Large intestine (tissue), 3 donors: ENCODE results near the gene PRKCB. TPM values are rescaled to one million over a fixed set of nuclear protein-coding genes. Genes with fewer than 3 reads are reported as not detected.
"Not testable (repeated sequence)": the region's sequence is repeated elsewhere in the genome, so short reads cannot be mapped to it uniquely, and the experiment has no call there.

Source experiments
- DNase-seq, 2 donors: peaks; one replicate each; pipeline versions ENCODE4 v3.0.0 to v3.0.0-alpha.2; 2013
- H3K27ac ChIP-seq: one replicate; pipeline ENCODE4 v1.5.1; 2013; ENCODE audit warnings: low read length
- H3K27me3 ChIP-seq: 2 replicates; pipeline ENCODE4 v1.6.1; 2013; ENCODE audit warnings: low read length; ENCODE audit not compliant: control insufficient read depth, insufficient read depth
- H3K36me3 ChIP-seq: 2 replicates; pipeline ENCODE4 v1.6.1; 2013; ENCODE audit warnings: low read length; ENCODE audit not compliant: control insufficient read depth, insufficient read depth
- H3K4me1 ChIP-seq: one replicate; pipeline ENCODE4 v1.6.1; 2013; ENCODE audit warnings: low read length; ENCODE audit not compliant: control insufficient read depth, insufficient read depth
- H3K4me3 ChIP-seq: one replicate; pipeline ENCODE4 v1.5.1; 2013; ENCODE audit warnings: low read length
- H3K9me3 ChIP-seq: one replicate; pipeline ENCODE4 v1.6.1; 2013; ENCODE audit warnings: mild to moderate bottlenecking, low read depth, low read length, moderate library complexity; ENCODE audit not compliant: control insufficient read depth
- WGBS: methylation state at CpG from one replicate; pipeline ENCODE4 v1.1.5; 2013; ENCODE audit warnings: low lambda C conversion rate; ENCODE audit not compliant: insufficient coverage; 5-methylcytosine and 5-hydroxymethylcytosine counted together
- polyA plus RNA-seq: library from polyadenylated mRNA; unstranded; fragments of 120-200 nt; gene quantifications from one replicate; pipeline ENCODE4 v1.2.1, GENCODE V29; 2013

The PRKCB gene
- polyA plus RNA-seq, 1 donor, result 3.1 TPM

- no peaks in the 10 kb centered on the region for H3K9me3 ChIP-seq
- no peak for DNase-seq
- no peaks in the 10 kb centered on the region for H3K36me3 ChIP-seq
- H3K4me1 ChIP-seq, result no peaks in the 10 kb centered on the region
- H3K27ac ChIP-seq, result no peak overlapping the region
- 83% methylated on average over 1 of the region's 2 CpGs for WGBS
- no peak overlapping the region for H3K4me3 ChIP-seq
- H3K27me3 ChIP-seq, result no peaks in the 10 kb centered on the region
These were observed 304.9 kb downstream of the PRKCB start for GRCh38 chr16:24140730-24141129.

GRCh38 chr16:24141466-24141865, 305.7 kb downstream of the PRKCB start:
- no peaks in the 10 kb centered on the region for H3K36me3 ChIP-seq
- no peaks in the 10 kb centered on the region for H3K4me1 ChIP-seq
- WGBS, result no CpG with 5 or more reads among the region's 5 CpGs
- no peak for DNase-seq
- no peak overlapping the region for H3K4me3 ChIP-seq
- no peaks in the 10 kb centered on the region for H3K27me3 ChIP-seq
- no peaks in the 10 kb centered on the region for H3K9me3 ChIP-seq
- no peak overlapping the region for H3K27ac ChIP-seq

- WGBS, result no CpG with 5 or more reads among the region's 2 CpGs
- no peaks in the 10 kb centered on the region for H3K9me3 ChIP-seq
- no peaks in the 10 kb centered on the region for H3K4me1 ChIP-seq
- no peaks in the 10 kb centered on the region for H3K27me3 ChIP-seq
- no peak overlapping the region for H3K4me3 ChIP-seq
- no peak overlapping the region for H3K27ac ChIP-seq
- no peak for DNase-seq
- no peaks in the 10 kb centered on the region for H3K36me3 ChIP-seq
These were observed 306.1 kb downstream of the PRKCB start for GRCh38 chr16:24141917-24142316.

GRCh38 chr16:24145927-24146326, 310.1 kb downstream of the PRKCB start:
- WGBS, result no CpG with 5 or more reads among the region's 3 CpGs
- DNase-seq, result no peak
- Histone ChIP-seq H3K4me3 (no peak overlapping the region), H3K4me1 (no peaks in the 10 kb centered on the region), H3K9me3 (no peaks in the 10 kb centered on the region), H3K27me3 (no peaks in the 10 kb centered on the region), H3K36me3 (no peaks in the 10 kb centered on the region), H3K27ac (no peak overlapping the region)

- no peak overlapping the region for H3K27ac ChIP-seq
- DNase-seq, result no peak
- H3K9me3 ChIP-seq, result no peaks in the 10 kb centered on the region
- H3K36me3 ChIP-seq, result no peaks in the 10 kb centered on the region
- no peaks in the 10 kb centered on the region for H3K27me3 ChIP-seq
- no peak overlapping the region for H3K4me3 ChIP-seq
- no peaks in the 10 kb centered on the region for H3K4me1 ChIP-seq
- WGBS, result no CpG with 5 or more reads among the region's 7 CpGs
These were observed 310.7 kb downstream of the PRKCB start for GRCh38 chr16:24146518-24146917.

- DNase-seq, result no peak
- no peak overlapping the region for H3K4me3 ChIP-seq
- H3K36me3 ChIP-seq, result no peaks in the 10 kb centered on the region
- no peaks in the 10 kb centered on the region for H3K27me3 ChIP-seq
- no peaks in the 10 kb centered on the region for H3K9me3 ChIP-seq
- 88% methylated on average over 2 of the region's 3 CpGs for WGBS
- H3K27ac ChIP-seq, result no peak overlapping the region
- H3K4me1 ChIP-seq, result no peaks in the 10 kb centered on the region
These were observed 313.3 kb downstream of the PRKCB start for GRCh38 chr16:24149102-24149501.

- Histone ChIP-seq H3K4me1 (no peaks in the 10 kb centered on the region), H3K27ac (no peak overlapping the region), H3K9me3 (no peaks in the 10 kb centered on the region), H3K36me3 (no peaks in the 10 kb centered on the region), H3K27me3 (no peaks in the 10 kb centered on the region), H3K4me3 (no peak overlapping the region)
- 100% methylated on average over 1 of the region's 2 CpGs for WGBS
- DNase-seq, result no peak
These were observed 314.5 kb downstream of the PRKCB start for GRCh38 chr16:24150282-24150681.

GRCh38 chr16:24151482-24151939, 315.7 kb downstream of the PRKCB start:
- H3K36me3 ChIP-seq, result no peaks in the 10 kb centered on the region
- no peak overlapping the region for H3K4me3 ChIP-seq
- H3K4me1 ChIP-seq, result no peaks in the 10 kb centered on the region
- no peaks in the 10 kb centered on the region for H3K27me3 ChIP-seq
- DNase-seq, result no peak
- 60% methylated on average over 2 of the region's 5 CpGs for WGBS
- H3K27ac ChIP-seq, result no peak overlapping the region
- no peaks in the 10 kb centered on the region for H3K9me3 ChIP-seq

GRCh38 chr16:24152048-24152447, 316.3 kb downstream of the PRKCB start:
- WGBS, result no CpG with 5 or more reads among the region's 10 CpGs
- not testable (repeated sequence) for H3K27me3 ChIP-seq, DNase-seq

GRCh38 chr16:24152826-24153225, 317.0 kb downstream of the PRKCB start:
- WGBS, result no CpG with 5 or more reads among the region's 1 CpG
- Histone ChIP-seq H3K4me3 (no peak overlapping the region), H3K27ac (no peak overlapping the region), H3K4me1 (no peaks in the 10 kb centered on the region), H3K36me3 (no peaks in the 10 kb centered on the region), H3K27me3 (no peaks in the 10 kb centered on the region), H3K9me3 (no peaks in the 10 kb centered on the region)
- DNase-seq, result no peak

More at GRCh38 chr16:24152048-24152447, 316.3 kb downstream of the PRKCB start:
- H3K27ac ChIP-seq, H3K4me1 ChIP-seq, H3K4me3 ChIP-seq, H3K9me3 ChIP-seq, H3K36me3 ChIP-seq: not testable (repeated sequence)

- Histone ChIP-seq H3K9me3 (no peaks in the 10 kb centered on the region), H3K27ac (no peak overlapping the region), H3K36me3 (no peaks in the 10 kb centered on the region), H3K4me1 (no peaks in the 10 kb centered on the region), H3K27me3 (no peaks in the 10 kb centered on the region), H3K4me3 (no peak overlapping the region)
- WGBS, result no CpG with 5 or more reads among the region's 1 CpG
- no peak for DNase-seq
These were observed 321.0 kb downstream of the PRKCB start for GRCh38 chr16:24156777-24157176.
